ENCODE measurements around the gene EGR4.

EGR4 gene

GRCh38 chr2:73293534-73294171 is at the start of gene EGR4:
EGR4 (minus strand) TSS chr2:73293548; CDS start chr2:73293317, 231 bp downstream.
- H3K9ac ChIP-seq (ENCODE audit: low read depth, low read length), result no peak within 1 kb of the TSS

GRCh38 chr2:73341039-73341438 is 47.7 kb upstream of the EGR4 start:
- no peaks in the 10 kb centered on the region for H3K36me3 ChIP-seq (ENCODE audit: control insufficient read depth, insufficient read depth, low read length)
- H3K9me3 ChIP-seq (ENCODE audit: control insufficient read depth, insufficient read depth, low read length), result no peaks in the 10 kb centered on the region
- no peak overlapping the region for H3K4me3 ChIP-seq (ENCODE audit: low read depth, low read length)
- no peak overlapping the region for H3K9ac ChIP-seq (ENCODE audit: low read depth, low read length)
- H3K4me1 ChIP-seq (ENCODE audit: control insufficient read depth, insufficient read depth, low read length), result no peaks in the 10 kb centered on the region
- H3K27me3 ChIP-seq (ENCODE audit: control insufficient read depth, insufficient read depth, low read length), result no peaks in the 10 kb centered on the region
- H3K27ac ChIP-seq (ENCODE audit: low read depth, low read length), result no peak overlapping the region

More at GRCh38 chr2:73293534-73294171, at the start of gene EGR4:
- peak within 1 kb of the TSS; percentile 60 for H3K4me3 ChIP-seq (ENCODE audit: low read depth, low read length)
- no peak within 1 kb of the TSS for H3K27ac ChIP-seq (ENCODE audit: low read depth, low read length)
- H3K36me3 ChIP-seq (ENCODE audit: control insufficient read depth, insufficient read depth, low read length), result no peaks in the 10 kb centered on the region
- H3K4me1 ChIP-seq (ENCODE audit: control insufficient read depth, insufficient read depth, low read length), result peaks cover 8% of the 10 kb centered on the region; the same call in 1 of the 2 replicates
- H3K27me3 ChIP-seq (ENCODE audit: control insufficient read depth, insufficient read depth, low read length), result peaks cover 87% of the 10 kb centered on the region
- no peaks in the 10 kb centered on the region for H3K9me3 ChIP-seq (ENCODE audit: control insufficient read depth, insufficient read depth, low read length)

- no peaks in the 10 kb centered on the region for H3K27me3 ChIP-seq (ENCODE audit: control insufficient read depth, insufficient read depth, low read length)
- H3K36me3 ChIP-seq (ENCODE audit: control insufficient read depth, insufficient read depth, low read length), result no peaks in the 10 kb centered on the region
- no peaks in the 10 kb centered on the region for H3K4me1 ChIP-seq (ENCODE audit: control insufficient read depth, insufficient read depth, low read length)
- H3K9me3 ChIP-seq (ENCODE audit: control insufficient read depth, insufficient read depth, low read length), result no peaks in the 10 kb centered on the region
- no peak overlapping the region for H3K27ac ChIP-seq (ENCODE audit: low read depth, low read length)
- H3K9ac ChIP-seq (ENCODE audit: low read depth, low read length), result no peak overlapping the region
- H3K4me3 ChIP-seq (ENCODE audit: low read depth, low read length), result no peak overlapping the region
Observed at GRCh38 chr2:73339201-73339600, 45.9 kb upstream of the EGR4 start.

GRCh38 chr2:73337828-73338227 is 44.5 kb upstream of the EGR4 start:
- Histone ChIP-seq H3K27ac (ENCODE audit: low read depth, low read length) (no peak overlapping the region), H3K36me3 (ENCODE audit: control insufficient read depth, insufficient read depth, low read length) (no peaks in the 10 kb centered on the region), H3K4me3 (ENCODE audit: low read depth, low read length) (no peak overlapping the region), H3K9ac (ENCODE audit: low read depth, low read length) (no peak overlapping the region), H3K27me3 (ENCODE audit: control insufficient read depth, insufficient read depth, low read length) (no peaks in the 10 kb centered on the region), H3K9me3 (ENCODE audit: control insufficient read depth, insufficient read depth, low read length) (no peaks in the 10 kb centered on the region), H3K4me1 (ENCODE audit: control insufficient read depth, insufficient read depth, low read length) (no peaks in the 10 kb centered on the region)

- H3K36me3 ChIP-seq (ENCODE audit: control insufficient read depth, insufficient read depth, low read length), result no peaks in the 10 kb centered on the region
- H3K4me3 ChIP-seq (ENCODE audit: low read depth, low read length), result no peak overlapping the region
- H3K9ac ChIP-seq (ENCODE audit: low read depth, low read length), result no peak overlapping the region
- H3K27ac ChIP-seq (ENCODE audit: low read depth, low read length), result no peak overlapping the region
- H3K27me3 ChIP-seq (ENCODE audit: control insufficient read depth, insufficient read depth, low read length), result no peaks in the 10 kb centered on the region
- H3K4me1 ChIP-seq (ENCODE audit: control insufficient read depth, insufficient read depth, low read length), result no peaks in the 10 kb centered on the region
- H3K9me3 ChIP-seq (ENCODE audit: control insufficient read depth, insufficient read depth, low read length), result no peaks in the 10 kb centered on the region
Observed at GRCh38 chr2:73334620-73335019, 41.3 kb upstream of the EGR4 start.

GRCh38 chr2:73334045-73334444 is 40.7 kb upstream of the EGR4 start:
- no peaks in the 10 kb centered on the region for H3K36me3 ChIP-seq (ENCODE audit: control insufficient read depth, insufficient read depth, low read length)
- no peaks in the 10 kb centered on the region for H3K27me3 ChIP-seq (ENCODE audit: control insufficient read depth, insufficient read depth, low read length)
- H3K27ac ChIP-seq (ENCODE audit: low read depth, low read length), result no peak overlapping the region
- H3K9me3 ChIP-seq (ENCODE audit: control insufficient read depth, insufficient read depth, low read length), result no peaks in the 10 kb centered on the region
- H3K4me1 ChIP-seq (ENCODE audit: control insufficient read depth, insufficient read depth, low read length), result no peaks in the 10 kb centered on the region
- H3K9ac ChIP-seq (ENCODE audit: low read depth, low read length), result no peak overlapping the region
- H3K4me3 ChIP-seq (ENCODE audit: low read depth, low read length), result no peak overlapping the region

- Histone ChIP-seq H3K9me3 (ENCODE audit: control insufficient read depth, insufficient read depth, low read length) (no peaks in the 10 kb centered on the region), H3K4me1 (ENCODE audit: control insufficient read depth, insufficient read depth, low read length) (no peaks in the 10 kb centered on the region), H3K27me3 (ENCODE audit: control insufficient read depth, insufficient read depth, low read length) (no peaks in the 10 kb centered on the region), H3K9ac (ENCODE audit: low read depth, low read length) (no peak overlapping the region), H3K36me3 (ENCODE audit: control insufficient read depth, insufficient read depth, low read length) (no peaks in the 10 kb centered on the region), H3K4me3 (ENCODE audit: low read depth, low read length) (no peak overlapping the region), H3K27ac (ENCODE audit: low read depth, low read length) (no peak overlapping the region)
Observed at GRCh38 chr2:73333564-73333963, 40.2 kb upstream of the EGR4 start.

- Histone ChIP-seq H3K27ac (ENCODE audit: low read depth, low read length) (no peak overlapping the region), H3K36me3 (ENCODE audit: control insufficient read depth, insufficient read depth, low read length) (no peaks in the 10 kb centered on the region), H3K9me3 (ENCODE audit: control insufficient read depth, insufficient read depth, low read length) (no peaks in the 10 kb centered on the region), H3K4me1 (ENCODE audit: control insufficient read depth, insufficient read depth, low read length) (0 out of 2 replicates have a peak, but pooled peaks cover 3% of the 10 kb centered on the region), H3K9ac (ENCODE audit: low read depth, low read length) (no peak overlapping the region), H3K27me3 (ENCODE audit: control insufficient read depth, insufficient read depth, low read length) (0 out of 2 replicates have a peak, but pooled peaks cover 5% of the 10 kb centered on the region), H3K4me3 (ENCODE audit: low read depth, low read length) (no peak overlapping the region)
Observed at GRCh38 chr2:73324126-73324725, 30.9 kb upstream of the EGR4 start.

GRCh38 chr2:73323551-73323950 is 30.2 kb upstream of the EGR4 start:
- Histone ChIP-seq H3K4me3 (ENCODE audit: low read depth, low read length) (no peak overlapping the region), H3K27me3 (ENCODE audit: control insufficient read depth, insufficient read depth, low read length) (0 out of 2 replicates have a peak, but pooled peaks cover 5% of the 10 kb centered on the region), H3K36me3 (ENCODE audit: control insufficient read depth, insufficient read depth, low read length) (no peaks in the 10 kb centered on the region), H3K9me3 (ENCODE audit: control insufficient read depth, insufficient read depth, low read length) (no peaks in the 10 kb centered on the region), H3K27ac (ENCODE audit: low read depth, low read length) (no peak overlapping the region), H3K4me1 (ENCODE audit: control insufficient read depth, insufficient read depth, low read length) (0 out of 2 replicates have a peak, but pooled peaks cover 3% of the 10 kb centered on the region), H3K9ac (ENCODE audit: low read depth, low read length) (no peak overlapping the region)

- H3K27ac ChIP-seq (ENCODE audit: low read depth, low read length), result no peak overlapping the region
- H3K9ac ChIP-seq (ENCODE audit: low read depth, low read length), result no peak overlapping the region
- H3K9me3 ChIP-seq (ENCODE audit: control insufficient read depth, insufficient read depth, low read length), result no peaks in the 10 kb centered on the region
- no peak overlapping the region for H3K4me3 ChIP-seq (ENCODE audit: low read depth, low read length)
- no peaks in the 10 kb centered on the region for H3K36me3 ChIP-seq (ENCODE audit: control insufficient read depth, insufficient read depth, low read length)
- H3K27me3 ChIP-seq (ENCODE audit: control insufficient read depth, insufficient read depth, low read length), result no peaks in the 10 kb centered on the region
- H3K4me1 ChIP-seq (ENCODE audit: control insufficient read depth, insufficient read depth, low read length), result no peaks in the 10 kb centered on the region
Observed at GRCh38 chr2:73314441-73314840, 21.1 kb upstream of the EGR4 start.

GRCh38 chr2:73307720-73308119 is 14.4 kb upstream of the EGR4 start:
- H3K4me1 ChIP-seq (ENCODE audit: control insufficient read depth, insufficient read depth, low read length), result no peaks in the 10 kb centered on the region
- no peak overlapping the region for H3K9ac ChIP-seq (ENCODE audit: low read depth, low read length)
- no peaks in the 10 kb centered on the region; the same call in 1 of the 2 replicates for H3K27me3 ChIP-seq (ENCODE audit: control insufficient read depth, insufficient read depth, low read length)
- H3K36me3 ChIP-seq (ENCODE audit: control insufficient read depth, insufficient read depth, low read length), result no peaks in the 10 kb centered on the region
- H3K4me3 ChIP-seq (ENCODE audit: low read depth, low read length), result no peak overlapping the region
- H3K9me3 ChIP-seq (ENCODE audit: control insufficient read depth, insufficient read depth, low read length), result no peaks in the 10 kb centered on the region
- no peak overlapping the region for H3K27ac ChIP-seq (ENCODE audit: low read depth, low read length)

Measured in HUES48 (cell line).